Osteocyte (in vitro differentiated cells): Measurements from ENCODE around the gene DIAPH3. TPM values are rescaled to one million over a fixed set of nuclear protein-coding genes. Genes with fewer than 3 reads are reported as not detected.
"Not testable (repeated sequence)": the region's sequence is repeated elsewhere in the genome, so short reads cannot be mapped to it uniquely, and the experiment has no call there.

Experiments used
- DNase-seq: peaks from one replicate; pipeline ENCODE4 v3.0.0; 2021; ENCODE audit warnings: mixed read lengths; ENCODE audit not compliant: unreplicated experiment; ENCODE audit errors: extremely low spot score
- H3K27ac Mint-ChIP-seq: one replicate; pipeline ENCODE4 v1.8.0; 2021; ENCODE audit warnings: mild to moderate bottlenecking, mixed read lengths; ENCODE audit not compliant: unreplicated experiment
- H3K27me3 Mint-ChIP-seq: one replicate; pipeline ENCODE4 v1.8.0; 2021; ENCODE audit warnings: mixed read lengths; ENCODE audit not compliant: unreplicated experiment
- H3K36me3 Mint-ChIP-seq: one replicate; pipeline ENCODE4 v1.8.0; 2021; ENCODE audit warnings: mixed read lengths; ENCODE audit not compliant: unreplicated experiment
- H3K4me1 Mint-ChIP-seq: one replicate; pipeline ENCODE4 v1.8.0; 2021; ENCODE audit warnings: mixed read lengths; ENCODE audit not compliant: unreplicated experiment
- H3K4me3 Mint-ChIP-seq: one replicate; pipeline ENCODE4 v1.8.0; 2021; ENCODE audit warnings: mild to moderate bottlenecking, moderate library complexity, mixed read lengths; ENCODE audit not compliant: unreplicated experiment
- H3K9me3 Mint-ChIP-seq: one replicate; pipeline ENCODE4 v1.8.0; 2021; ENCODE audit warnings: mixed read lengths; ENCODE audit not compliant: unreplicated experiment
- CTCF ChIP-seq: fragments of 200-600 bp; sonication (generic); IDR thresholded peaks from 2 replicates; pipeline ENCODE4 v1.5.0; 2021; ENCODE audit warnings: antibody characterized with exemption, mild to moderate bottlenecking, moderate library complexity
- total RNA-seq: library from RNA; stranded (reverse); gene quantifications from 2 replicates; pipeline ENCODE4 v1.2.1, GENCODE V29; 2021

Gene DIAPH3
- total RNA-seq, 1 donor from 2014 or later, result 12.2 TPM

GRCh38 chr13:60047918-60048317 lies 115.8 kb downstream of the DIAPH3 start:
- TF ChIP-seq CTCF, result no peak
- Mint-ChIP-seq H3K36me3 (no peaks in the 10 kb centered on the region), H3K4me3 (no peak overlapping the region), H3K4me1 (peaks cover 21% of the 10 kb centered on the region), H3K27me3 (no peaks in the 10 kb centered on the region), H3K9me3 (peaks cover 3% of the 10 kb centered on the region), H3K27ac (no peak overlapping the region)
- DNase-seq, result no peak

GRCh38 chr13:60044321-60044720 lies 119.4 kb downstream of the DIAPH3 start:
- Mint-ChIP-seq H3K9me3 (peaks cover 3% of the 10 kb centered on the region), H3K4me3 (no peak overlapping the region), H3K27ac (no peak overlapping the region), H3K27me3 (no peaks in the 10 kb centered on the region), H3K36me3 (no peaks in the 10 kb centered on the region), H3K4me1 (peaks cover 25% of the 10 kb centered on the region)
- no peak for TF ChIP-seq CTCF
- DNase-seq, result no peak

GRCh38 chr13:60043262-60043661 lies 120.5 kb downstream of the DIAPH3 start:
- Mint-ChIP-seq H3K4me3 (no peak overlapping the region), H3K9me3 (peaks cover 3% of the 10 kb centered on the region), H3K27me3 (no peaks in the 10 kb centered on the region), H3K27ac (peak overlapping the region; percentile 24), H3K4me1 (peaks cover 21% of the 10 kb centered on the region), H3K36me3 (no peaks in the 10 kb centered on the region)
- DNase-seq, result no peak
- no peak for TF ChIP-seq CTCF

GRCh38 chr13:60040668-60041067 lies 123.1 kb downstream of the DIAPH3 start:
- DNase-seq, H3K9me3 Mint-ChIP-seq, H3K27ac Mint-ChIP-seq: not testable (repeated sequence)

GRCh38 chr13:60035874-60036273 lies 127.9 kb downstream of the DIAPH3 start:
- Mint-ChIP-seq H3K9me3 (no peaks in the 10 kb centered on the region), H3K4me3 (no peak overlapping the region), H3K27ac (no peak overlapping the region), H3K27me3 (no peaks in the 10 kb centered on the region), H3K36me3 (no peaks in the 10 kb centered on the region), H3K4me1 (peaks cover 19% of the 10 kb centered on the region)
- TF ChIP-seq CTCF, result no peak
- no peak for DNase-seq

More at GRCh38 chr13:60040668-60041067, 123.1 kb downstream of the DIAPH3 start:
- H3K27me3 Mint-ChIP-seq, H3K36me3 Mint-ChIP-seq, H3K4me3 Mint-ChIP-seq: not testable (repeated sequence)
- peaks cover 24% of the 10 kb centered on the region for H3K4me1 Mint-ChIP-seq

- Mint-ChIP-seq H3K27ac (no peak overlapping the region), H3K4me3 (no peak overlapping the region), H3K9me3 (no peaks in the 10 kb centered on the region), H3K36me3 (peaks cover 2% of the 10 kb centered on the region), H3K27me3 (no peaks in the 10 kb centered on the region), H3K4me1 (peaks cover 22% of the 10 kb centered on the region)
- DNase-seq, result no peak
- TF ChIP-seq CTCF, result no peak
Observed at GRCh38 chr13:60032851-60033250, 130.9 kb downstream of the DIAPH3 start.
